ENCODE measurements around the gene LSR.

Gene LSR

DNA sequence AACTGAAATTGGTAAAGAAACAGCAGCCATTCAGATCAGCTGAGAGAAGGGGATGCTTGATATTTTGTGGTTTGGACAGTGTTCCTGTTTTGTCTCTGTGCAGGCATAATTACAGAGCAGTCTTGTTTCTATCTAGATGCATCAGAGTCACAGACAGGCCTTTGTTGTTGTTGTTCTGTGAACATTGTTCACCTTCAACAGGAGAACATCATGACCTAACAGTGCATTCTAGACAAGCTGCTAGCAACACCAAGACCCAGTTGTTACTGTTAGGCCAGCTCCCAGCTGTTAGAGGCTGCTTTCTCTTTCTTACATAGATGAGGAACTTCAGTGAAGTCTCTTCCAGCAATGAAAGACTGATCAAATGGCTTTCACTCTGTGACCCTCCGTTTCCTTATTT is 8.5 kb upstream of the LSR start:
- DNase-seq = no peak
- intact Hi-C loops (cut with DNase I) = no loop called here

DNA sequence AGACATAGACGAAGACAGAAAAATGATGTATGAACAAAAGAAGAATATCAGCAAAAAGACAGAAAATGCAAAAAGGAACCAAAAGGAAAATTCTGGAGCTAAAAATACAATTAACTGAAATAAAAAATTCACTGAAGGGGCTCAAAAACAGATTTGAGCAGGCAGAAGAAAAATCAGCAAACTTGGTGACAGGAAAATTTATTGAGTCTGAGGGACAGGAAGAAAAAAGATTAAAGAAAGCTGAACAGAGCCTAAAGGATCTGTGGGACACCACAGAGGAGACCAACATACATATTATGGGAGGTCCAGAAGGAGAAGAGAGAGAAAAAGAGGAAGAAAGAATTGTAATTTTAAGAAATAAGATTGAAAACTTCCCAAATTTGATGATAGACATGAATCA is 7.4 kb upstream of the LSR start:
- intact Hi-C loops (cut with DNase I) = no loop called here
- DNase-seq = no peak

DNA sequence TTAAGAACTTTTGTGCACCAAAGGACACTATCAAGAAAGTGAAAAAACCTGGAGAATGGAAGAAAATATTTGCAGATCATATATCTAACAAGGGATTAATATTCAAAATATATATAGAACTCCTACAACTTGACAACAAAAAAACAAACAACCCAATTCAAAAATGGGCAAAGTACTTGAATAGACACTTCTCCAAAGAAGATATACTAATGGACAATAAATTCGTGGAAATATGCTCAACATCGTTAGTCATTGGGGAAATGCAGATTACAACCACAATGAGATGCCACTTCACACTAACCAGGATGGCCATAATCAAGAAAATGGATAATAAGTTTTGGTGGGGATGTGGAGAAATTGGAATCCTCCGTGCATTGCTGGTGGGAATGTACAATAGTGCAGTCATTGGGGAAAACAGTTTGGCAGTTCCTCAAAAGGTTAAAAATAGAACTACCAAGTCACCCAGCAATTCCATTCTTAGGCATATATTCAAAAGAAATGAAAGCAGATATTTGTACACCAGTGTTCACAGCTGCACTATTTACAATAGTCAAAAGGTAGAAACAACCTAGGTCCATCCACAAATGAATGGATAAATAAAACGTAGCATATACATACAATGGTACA is 2.2 kb upstream of the LSR start:
- intact Hi-C loops (cut with DNase I) = no loop called here
- no peak for DNase-seq

DNA sequence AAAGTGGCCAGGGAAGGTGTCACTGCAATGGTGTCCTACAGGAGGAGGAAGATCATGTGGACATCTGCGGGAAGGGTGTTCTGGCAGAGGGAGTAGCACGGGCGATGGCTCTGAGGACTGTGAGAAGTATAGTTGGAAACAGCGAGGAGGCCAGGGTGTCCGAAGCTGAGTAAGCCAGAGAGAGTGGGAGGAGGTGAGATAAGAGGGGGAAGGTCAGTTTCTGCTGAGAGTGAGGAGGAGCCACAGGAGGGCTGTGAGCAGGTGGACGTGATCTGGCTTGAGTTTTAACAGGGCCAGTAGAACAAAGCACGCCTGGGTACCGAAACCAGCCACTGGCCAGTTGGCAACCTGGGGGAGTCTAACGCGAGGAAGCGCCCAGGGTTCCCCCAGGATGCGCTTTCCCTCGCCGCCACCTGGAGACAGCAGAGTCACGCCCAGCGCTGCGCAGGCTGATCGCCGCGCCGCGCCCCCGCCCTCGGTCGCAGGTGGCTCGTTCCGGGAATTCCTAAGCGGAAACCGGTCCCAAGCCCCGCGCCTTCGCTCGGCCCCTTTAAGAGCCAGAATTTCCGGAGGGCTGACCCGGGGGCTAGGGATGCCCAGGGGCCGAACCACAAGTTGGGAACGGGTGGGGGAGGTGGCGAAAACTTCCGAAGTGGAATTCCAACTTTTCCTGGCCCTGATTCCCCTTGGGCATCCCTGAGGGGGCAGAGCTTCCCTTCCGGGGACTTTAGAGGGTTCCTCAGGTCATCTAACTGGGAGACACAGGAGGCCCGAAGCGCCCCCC is 1.1 kb upstream of the LSR start:
- intact Hi-C loops (cut with DNase I) = no loop called here
- DNase-seq = peak in 2 of 10 donors; percentile 25 to 45

DNA sequence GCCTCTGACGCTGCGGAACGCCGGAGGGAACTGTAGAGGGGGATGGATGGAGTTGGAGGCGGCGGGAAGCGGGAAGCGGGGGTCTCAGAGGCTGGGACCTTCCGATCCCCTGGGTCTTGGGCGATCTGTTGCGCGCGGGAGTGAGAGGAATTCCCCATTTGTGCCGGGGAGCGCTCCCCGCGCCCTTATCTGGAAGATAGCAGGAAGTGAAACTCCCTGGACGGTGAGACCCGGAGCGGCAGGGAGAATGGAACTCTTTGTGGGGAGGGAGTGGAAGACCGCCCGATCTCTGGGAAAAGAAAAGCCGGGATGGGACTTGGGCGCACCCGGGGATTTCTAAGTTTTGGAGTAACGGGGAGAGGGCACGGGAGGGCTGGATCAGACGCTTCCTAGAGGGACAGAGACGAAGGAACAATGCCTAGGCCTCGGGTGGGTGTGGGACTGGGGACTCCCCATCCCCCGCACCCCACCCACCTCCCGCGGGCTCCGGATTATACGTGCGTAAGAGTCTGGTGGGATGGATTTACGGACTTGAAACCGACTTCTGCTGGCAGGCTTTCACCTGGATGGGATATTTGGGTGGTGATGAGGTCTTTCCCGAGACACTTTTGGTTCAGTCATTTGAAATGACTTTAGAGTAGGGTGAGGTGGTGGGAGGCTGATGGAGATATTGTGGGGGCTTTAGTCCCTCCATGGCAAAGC is 495 bp downstream of the LSR start:
- intact Hi-C loops (cut with DNase I) = no loop called here
- peak in 3 of 10 donors; percentile 47 to 76 (median 72) for DNase-seq

DNA sequence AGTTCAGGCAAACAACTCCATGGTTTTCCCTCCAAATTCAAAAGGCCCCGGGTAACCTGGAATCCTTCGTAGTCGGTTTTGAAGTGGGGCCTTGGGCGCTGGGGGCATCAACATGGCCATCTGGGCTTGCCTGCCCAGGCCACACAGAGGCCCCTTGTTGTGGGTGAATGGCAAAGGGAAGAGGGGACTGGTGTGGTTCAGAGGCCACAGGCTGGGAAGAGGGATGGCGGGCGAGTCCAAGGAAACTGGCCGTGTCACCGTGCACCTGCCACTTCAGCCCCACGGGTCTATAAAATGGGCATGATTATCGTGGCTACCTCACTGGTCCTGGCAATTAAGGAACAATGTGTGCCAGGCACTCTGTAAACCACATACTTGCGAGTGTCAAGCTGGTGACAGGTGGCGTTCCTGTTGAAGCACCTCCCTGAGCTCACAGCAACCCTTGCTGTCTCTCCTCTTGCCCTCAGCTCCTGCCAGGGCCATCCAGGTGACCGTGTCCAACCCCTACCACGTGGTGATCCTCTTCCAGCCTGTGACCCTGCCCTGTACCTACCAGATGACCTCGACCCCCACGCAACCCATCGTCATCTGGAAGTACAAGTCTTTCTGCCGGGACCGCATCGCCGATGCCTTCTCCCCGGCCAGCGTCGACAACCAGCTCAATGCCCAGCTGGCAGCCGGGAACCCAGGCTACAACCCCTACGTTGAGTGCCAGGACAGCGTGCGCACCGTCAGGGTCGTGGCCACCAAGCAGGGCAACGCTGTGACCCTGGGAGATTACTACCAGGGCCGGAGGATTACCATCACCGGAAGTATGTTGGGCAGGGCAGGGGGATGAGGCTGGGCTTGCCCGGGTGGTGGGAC is 1.3 kb downstream of the LSR start:
- DNase-seq = peak in 2 of 10 donors; percentile 59 to 64

DNA sequence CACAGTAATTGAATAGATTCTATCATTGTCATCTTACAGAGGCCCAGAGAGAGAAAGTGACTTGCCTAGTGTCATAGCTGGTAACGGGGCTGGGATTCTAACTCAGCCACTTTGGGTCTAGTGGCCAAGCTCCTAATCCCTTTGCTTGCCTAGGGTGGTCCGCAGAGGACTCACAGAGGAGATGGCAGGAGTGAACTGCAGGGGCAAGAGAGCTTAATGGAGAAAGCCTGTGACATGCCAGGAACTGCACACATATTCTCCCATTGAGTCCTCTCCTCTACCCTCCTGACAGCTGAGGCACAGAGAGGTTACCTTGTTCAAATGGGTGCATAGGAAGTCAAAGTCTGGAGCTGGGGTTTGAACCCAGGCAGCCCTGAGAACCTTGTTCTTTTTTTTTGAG is 2.7 kb downstream of the LSR start:
- intact Hi-C loops (cut with DNase I) = no loop called here
- no peak for DNase-seq

More for the DNA sequence above, 1.3 kb downstream of the LSR start:
- intact Hi-C loops (cut with DNase I) = no loop called here

DNA sequence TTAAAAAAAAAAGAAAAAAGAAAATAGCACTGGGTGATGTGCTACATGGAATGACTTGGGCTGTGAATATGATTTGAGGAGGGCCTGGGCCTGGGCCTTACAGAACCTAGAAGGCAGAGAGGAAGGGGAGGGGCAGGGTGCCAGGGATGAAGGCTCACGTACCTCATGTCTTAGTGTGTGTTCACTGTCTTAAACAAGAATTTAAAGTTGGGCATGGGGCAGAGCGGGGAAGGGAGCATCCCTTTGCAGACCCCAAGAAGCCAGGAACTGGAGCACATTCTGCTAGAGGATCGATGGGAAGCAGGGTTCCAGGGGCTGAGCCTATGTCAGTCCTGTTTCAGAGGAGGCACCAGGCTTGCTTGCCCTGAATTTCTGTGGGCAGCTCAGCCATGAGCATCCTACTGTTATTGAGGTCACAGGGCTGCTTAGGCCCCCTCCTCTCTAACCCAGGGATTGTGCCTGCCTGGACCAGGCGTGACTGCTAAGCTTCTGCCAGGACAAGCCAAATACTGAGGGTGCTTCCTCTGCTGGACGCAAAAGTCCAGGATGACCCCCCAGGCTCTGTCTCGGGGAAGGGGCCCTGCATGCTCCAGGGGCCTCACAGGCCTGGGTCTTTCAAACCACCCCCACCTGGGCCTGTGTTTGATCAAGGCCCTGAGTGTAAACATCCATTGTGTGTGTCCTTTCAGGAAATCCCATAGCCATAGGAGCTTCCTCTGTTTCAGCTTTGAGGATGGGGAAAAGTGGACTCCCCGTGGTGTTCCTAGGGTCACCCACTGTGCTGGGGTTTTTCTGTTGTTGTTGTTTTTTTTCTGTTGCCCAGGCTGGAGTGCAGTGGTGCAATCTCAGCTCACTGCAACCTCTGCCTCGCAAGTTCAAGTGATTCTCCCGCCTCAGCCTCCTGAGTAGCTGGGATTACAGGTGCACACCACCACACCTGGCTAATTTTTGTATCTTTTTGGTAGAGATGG is 4.8 kb downstream of the LSR start:
- DNase-seq = peak in 3 of 10 donors; percentile 31 to 35 (median 32)
- intact Hi-C loops (cut with DNase I) = no loop called here

DNA sequence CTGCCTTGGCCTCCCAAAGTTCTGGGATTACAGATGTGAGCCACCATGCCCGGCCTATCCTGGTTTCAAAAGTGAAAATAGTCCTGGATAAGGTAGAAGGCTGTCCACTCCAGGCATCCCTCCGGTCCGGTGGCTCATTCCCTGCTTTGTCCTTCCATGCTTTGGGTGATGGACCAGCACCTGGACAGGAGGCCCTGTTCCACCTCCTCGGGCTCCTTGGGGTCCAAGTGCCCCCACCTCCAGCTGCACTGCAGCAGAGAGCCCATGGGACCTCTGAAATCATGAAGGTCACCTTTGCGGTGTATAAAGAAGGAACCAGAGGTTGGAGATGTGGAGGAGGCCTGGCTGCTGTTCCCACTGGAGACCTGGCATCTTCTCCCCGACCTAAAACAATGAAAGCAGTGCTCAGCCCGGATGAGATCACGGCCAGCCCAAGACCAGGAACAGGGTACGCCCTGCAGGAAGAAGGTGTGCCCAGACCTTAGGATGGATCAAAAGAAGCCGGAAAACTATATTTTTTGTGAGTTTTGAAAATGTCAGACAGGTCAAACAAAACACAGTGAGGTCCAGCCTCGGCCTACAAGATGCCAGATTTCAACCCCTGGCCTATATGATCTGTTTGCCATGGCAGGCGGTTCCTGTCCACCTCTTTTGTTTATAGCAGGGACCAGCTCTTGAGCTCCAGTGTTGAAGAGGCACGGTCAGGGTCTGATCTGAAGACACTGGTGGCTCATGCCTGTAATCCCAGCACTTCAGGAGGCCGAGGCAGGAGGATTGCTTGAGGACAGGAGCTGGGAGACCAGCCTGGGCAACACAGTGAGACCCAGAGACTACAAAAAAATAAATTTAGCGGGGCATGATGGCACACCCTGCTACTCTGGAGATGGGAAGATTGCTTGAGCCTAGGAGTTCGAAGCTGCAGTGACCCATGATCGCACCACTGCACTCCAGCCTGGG is 5.8 kb downstream of the LSR start:
- intact Hi-C loops (cut with DNase I) = no loop called here
- DNase-seq = peak in 2 of 10 donors; percentile 27 to 29

DNA sequence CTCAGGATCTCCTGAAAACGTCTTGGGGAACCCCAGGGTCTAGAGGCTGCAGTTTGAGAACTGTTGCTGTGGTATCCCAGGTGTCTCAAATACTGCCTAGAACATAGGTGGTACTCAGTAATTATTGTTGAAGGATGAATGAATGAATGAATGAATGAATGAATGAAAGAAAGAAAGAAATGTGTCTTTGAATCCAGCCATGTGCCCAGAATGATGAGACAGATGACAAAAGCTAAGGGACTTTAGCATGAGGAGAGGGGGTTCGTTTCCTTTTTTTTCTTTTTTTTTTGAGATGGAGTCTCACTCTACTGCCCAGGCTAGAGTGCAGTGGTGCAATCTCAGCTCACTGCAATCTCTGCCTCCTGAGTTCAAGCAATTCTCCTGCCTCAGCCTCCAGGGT is 7.8 kb downstream of the LSR start:
- DNase-seq = no peak
- intact Hi-C loops (cut with DNase I) = no loop called here

DNA sequence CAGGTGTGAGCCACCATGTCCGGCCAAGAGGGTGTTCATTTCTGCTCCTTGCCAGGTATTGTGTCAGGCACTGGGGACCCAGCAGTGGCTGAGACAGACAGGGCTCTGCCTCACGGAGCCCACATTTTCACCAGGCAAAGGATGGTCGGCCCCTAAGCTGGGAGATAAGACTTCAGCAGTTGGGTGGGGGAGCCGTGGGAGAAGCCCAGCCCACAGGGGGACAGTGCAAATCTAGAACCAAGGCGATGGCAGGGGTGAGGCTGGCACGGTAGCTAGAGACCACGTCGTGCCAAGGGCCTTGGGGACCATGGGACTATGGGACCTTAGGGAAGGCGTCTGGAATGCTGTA is 8.3 kb downstream of the LSR start:
- intact Hi-C loops (cut with DNase I) = no loop called here
- peak in 3 of 10 donors; percentile 40 to 57 (median 50) for DNase-seq

DNA sequence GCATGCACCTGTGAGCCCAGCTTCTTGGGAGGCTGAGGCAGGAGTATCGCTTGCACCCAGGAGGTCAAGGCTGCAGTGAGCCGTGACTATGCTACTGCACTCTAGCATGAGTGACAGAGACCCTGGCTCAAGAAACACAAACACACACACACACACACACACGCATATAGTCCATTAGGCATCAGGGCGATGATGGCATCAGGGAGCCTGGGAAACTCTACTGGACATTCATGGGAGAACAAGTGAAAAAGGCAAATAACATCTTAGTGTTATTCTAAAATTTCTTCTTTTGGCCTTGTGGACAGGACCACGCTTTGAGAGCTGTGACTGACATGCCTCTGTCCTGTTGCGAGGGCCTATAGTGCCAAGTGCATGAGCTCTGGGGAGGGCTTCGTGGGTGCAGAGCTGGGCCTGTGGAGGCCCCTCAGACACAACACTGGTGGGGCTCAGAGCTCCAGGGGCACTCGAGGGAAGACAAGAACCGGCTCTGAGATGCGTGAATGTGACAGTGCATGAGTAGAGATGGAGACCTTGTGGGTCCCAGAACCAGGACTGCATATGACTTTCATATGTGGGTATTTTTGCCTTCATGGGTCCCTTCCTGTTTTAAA is 12.0 kb downstream of the LSR start:
- intact Hi-C loops (cut with DNase I) = loop anchor here (10.0 kb wide), 1 partner anchor 234 kb away; the partner anchor contains the start of gene KRTDAP
- DNase-seq = peak in 3 of 10 donors; percentile 43 to 67 (median 63)

DNA sequence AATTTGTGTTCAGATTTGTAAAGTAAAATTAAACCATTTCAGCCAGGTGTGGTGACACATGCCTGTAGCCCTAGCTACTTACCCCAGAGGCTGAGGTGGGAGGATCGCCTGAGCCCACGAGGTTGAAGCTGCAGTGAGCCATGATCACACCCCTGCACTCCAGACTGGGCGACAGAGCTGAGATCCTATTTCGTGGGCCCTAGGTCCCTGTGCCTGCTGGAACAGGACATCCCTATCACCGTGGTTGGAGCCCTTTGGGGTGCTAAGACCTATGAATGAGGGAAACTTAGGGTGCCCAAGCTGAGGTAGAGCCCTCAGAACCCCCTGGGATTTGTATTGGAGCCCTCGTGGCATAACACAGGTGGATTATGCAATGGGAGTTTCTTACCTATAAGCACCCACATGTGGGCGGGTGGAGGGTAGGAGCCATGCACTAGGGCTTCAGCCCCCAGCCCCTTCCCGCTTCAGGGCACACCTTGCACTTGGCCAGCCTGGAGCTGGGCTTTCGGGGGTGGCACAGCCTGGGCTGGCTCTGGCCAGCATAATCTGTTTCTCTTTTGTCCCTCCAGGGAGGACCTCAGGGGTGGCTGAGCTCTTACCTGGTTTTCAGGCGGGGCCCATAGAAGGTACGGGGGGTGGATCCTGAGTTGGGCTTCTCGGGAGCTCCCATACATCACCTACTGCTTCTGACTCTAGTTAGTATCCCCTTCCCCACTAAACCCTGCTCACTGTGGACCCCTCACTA is 12.7 kb downstream of the LSR start:
- intact Hi-C loops (cut with DNase I) = loop anchor here (10.0 kb wide), 1 partner anchor 233 kb away; the partner anchor contains the start of gene KRTDAP
- peak in 4 of 10 donors; percentile 9 to 69 (median 62) for DNase-seq

DNA sequence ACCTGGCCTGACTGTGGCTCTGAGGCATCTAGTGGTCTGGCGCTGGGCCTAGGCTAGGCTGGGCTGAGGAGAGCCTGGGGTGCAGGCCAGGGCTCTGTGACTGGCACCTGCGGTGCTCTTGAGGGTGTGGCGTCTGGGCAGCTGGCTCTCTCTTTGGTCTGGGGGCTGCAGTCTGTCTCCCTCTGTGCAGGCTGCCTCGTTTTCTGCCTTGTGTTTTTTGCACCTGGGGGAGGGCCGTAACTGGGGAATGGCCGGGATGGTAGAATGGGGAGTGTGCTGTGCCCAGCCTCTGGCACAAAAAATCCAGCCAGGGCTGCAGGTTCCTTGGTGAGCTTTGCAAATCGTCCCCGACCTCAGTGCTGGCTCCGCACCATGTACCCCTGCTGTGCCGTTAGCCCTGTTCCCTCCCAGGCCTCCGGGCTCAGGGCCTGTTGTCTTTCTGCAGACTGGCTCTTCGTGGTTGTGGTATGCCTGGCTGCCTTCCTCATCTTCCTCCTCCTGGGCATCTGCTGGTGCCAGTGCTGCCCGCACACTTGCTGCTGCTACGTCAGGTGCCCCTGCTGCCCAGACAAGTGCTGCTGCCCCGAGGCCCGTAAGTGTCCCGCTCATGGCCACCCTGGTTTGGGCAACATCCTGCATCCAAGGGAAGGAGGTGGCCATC is 13.4 kb downstream of the LSR start:
- DNase-seq = peak in 5 of 10 donors; percentile 7 to 75 (median 72)
- intact Hi-C loops (cut with DNase I) = loop anchor here (10.0 kb wide), 1 partner anchor 233 kb away; the partner anchor contains the start of gene KRTDAP

DNA sequence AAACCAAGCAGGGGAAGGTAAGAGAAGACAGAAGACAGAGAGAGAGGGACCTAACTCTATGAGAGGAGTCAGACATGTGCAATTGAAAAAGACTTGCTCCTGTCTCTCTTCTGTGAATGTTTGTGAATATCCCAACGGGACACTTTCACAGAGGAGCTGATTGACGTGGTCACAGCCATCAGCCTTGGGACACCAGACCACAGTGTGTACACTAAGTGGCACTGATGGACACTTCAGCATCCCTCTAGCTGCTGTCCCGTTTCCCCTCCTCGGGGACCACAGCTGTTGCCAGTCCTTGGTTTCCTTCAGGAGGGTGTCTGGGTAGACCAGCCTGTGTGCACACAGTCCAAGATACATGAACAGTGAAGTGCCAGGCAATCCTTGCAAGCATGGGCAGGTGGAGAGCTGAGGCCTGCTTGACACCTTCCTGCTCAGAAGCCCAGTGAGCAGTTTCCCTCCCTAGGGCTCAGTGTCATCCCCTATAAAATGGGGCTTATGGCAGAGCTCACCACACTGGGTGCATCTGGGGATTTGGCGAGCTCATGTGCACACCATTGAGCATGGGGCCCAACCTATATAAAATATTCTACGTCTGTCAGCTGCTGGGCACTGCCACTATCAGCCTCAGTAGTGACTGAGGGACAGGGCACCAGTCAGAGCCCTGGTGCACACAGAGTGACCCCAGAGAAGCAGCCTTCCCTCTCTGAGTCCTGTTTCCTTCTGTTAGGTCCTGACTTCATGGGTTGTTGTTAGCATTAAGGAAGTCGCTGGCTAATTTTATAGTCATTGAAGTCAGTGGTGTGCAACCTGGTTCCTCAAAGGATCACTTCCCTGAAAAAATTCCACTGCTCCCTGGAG is 15.7 kb downstream of the LSR start:
- DNase-seq = peak in 5 of 10 donors; percentile 15 to 62 (median 57)
- intact Hi-C loops (cut with DNase I) = loop anchor here (10.0 kb wide), 1 partner anchor 230 kb away; the partner anchor contains the start of gene KRTDAP
